ENCODE data around the gene JHY.

The JHY gene

DNA sequence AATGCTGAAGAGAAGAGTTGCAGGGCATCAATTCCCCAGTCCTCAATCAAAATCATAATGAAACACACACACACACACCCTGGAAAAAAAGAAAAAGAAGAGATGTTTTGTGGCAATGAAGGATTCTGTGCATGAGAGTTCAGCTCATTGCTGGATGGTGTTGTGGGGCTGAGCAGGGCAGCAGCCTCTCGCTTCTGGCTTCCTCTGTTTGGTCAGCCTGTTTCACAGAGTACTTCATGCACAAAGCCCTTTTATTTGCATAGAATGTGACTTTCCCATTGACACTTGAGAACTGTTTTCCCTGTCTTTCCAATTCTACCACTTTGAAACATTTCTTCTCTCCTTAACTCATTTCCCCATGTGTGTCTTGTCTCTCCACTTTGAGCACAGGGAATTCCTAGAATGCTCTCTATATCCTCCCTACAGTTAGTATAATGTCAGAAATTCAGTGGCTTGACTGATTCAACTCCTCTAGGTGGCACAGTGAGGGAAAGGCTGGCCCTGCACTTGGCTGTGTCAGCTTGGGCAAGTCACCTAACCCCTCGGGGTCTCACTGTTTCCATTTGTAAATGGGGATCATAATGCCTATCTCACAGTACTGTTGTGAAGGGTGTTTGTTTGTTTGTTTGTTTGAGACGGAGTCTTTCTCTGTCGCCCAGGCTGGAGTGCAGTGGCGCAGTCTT lies 124.4 kb downstream of the JHY start:
- in situ Hi-C loops (cut with HindIII; ENCODE audit: low sequenced_read_pairs) = no loop called here
